ELF-1 (cell line): ENCODE data around the gene MXRA7.
"Not testable (repeated sequence)": the region's sequence is repeated elsewhere in the genome, so short reads cannot be mapped to it uniquely, and the experiment has no call there.

ENCODE experiments used
- DNase-seq: peaks from one replicate; pipeline ENCODE4 v3.0.0-alpha.2; 2016; ENCODE audit warnings: low read depth, low spot score

MXRA7 gene

DNA sequence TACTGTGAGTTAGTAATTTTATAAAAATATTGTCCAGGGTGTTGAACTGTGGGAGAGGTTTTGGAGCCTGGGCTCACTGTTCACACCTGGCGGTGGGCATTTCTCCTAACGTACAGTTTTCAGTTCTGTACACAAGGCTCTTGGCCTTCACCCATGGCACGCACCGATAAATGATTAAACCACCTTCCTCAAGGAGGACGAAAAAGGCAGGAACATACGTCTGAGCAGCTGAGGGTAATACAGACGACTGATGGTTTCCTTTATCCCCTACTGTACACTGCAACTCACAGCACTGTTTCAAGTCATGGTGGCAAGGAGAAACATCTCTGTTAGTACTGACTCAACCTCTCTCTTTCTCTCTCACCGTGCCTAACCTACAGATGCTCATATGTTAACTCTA lies 65.8 kb downstream of the MXRA7 start:
- no peak for DNase-seq

DNA sequence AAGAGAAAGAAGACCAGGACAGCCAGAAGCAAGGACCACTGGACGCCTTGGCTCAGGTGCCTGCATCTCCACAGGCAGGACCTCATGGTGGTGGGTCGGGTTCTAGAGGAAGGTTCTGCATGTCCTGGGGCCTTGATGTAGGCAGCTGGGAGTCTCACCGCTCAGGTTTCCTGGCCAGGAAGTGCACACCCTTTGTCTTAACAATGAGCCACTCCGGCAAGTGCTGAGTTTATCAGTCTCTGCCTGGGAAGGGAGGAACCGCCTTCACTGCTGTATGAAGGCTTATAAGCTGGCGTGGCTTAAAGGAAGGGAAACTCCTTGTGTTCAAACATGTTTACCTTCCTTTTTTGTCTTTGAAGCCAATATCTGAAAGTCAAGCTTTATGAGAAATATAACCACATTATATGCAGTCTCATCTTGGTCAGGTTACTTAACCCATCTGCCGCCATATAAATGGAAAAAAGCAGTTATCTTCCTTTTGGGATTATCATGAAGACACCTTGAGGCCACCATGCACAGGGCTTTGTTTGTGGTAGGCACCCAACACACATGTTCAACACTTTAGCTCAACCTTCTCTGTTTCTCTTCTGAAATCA lies 67.1 kb downstream of the MXRA7 start, which contains the start of gene ST6GALNAC1:
Gene ST6GALNAC1, minus strand, starts transcription at position 205 of the 596 bp plus-strand sequence. Its CDS starts 119 bp downstream, at position 86.
- DNase-seq: no peak

- DNase-seq: no peak
Measured at GRCh38 chr17:76642994-76643393, 67.8 kb downstream of the MXRA7 start.

GRCh38 chr17:76642032-76642561 lies 68.7 kb downstream of the MXRA7 start:
- DNase-seq: no peak

DNA sequence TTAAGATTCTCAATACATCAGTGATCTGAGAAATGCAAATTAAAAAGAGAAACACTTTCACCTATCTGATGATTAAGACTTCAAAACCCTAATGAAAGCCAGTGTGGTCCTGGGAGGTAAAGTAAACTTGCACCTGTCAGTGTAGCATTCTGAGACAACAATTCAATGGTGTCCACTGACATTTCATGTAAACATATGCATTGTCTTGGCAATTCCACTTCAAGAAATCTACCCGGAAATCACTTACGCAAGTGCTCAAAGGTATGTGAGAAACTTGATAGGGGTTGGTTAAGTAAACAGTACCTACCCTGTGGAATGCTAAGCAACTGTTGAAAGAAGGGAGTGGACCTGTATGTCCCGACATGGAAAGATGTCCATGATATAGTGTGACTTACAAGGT lies 69.3 kb downstream of the MXRA7 start:
- no peak for DNase-seq

GRCh38 chr17:76640550-76641380 lies 70.0 kb downstream of the MXRA7 start:
- DNase-seq: no peak

DNA sequence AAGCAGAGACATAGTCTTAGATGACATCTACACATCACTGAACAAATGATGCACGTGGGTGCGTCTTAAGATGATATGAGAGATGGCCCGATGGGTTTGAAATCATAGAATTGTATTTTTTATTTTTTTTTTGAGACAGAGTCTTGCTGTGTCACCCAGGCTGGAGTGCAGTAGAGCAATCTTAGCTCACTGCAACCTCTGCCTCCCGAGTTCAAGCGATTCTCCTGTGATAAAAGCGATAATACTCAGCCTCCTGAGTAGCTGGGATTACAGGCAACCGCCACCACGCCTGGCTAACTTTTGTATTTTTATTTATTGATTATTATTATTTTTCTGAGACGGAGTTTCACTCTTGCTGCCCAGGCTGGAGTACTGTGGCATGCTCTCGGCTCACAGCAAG lies 72.5 kb downstream of the MXRA7 start:
- no peak for DNase-seq

- not testable (repeated sequence) for DNase-seq
Measured at GRCh38 chr17:76636486-76637206, 74.1 kb downstream of the MXRA7 start.

DNA sequence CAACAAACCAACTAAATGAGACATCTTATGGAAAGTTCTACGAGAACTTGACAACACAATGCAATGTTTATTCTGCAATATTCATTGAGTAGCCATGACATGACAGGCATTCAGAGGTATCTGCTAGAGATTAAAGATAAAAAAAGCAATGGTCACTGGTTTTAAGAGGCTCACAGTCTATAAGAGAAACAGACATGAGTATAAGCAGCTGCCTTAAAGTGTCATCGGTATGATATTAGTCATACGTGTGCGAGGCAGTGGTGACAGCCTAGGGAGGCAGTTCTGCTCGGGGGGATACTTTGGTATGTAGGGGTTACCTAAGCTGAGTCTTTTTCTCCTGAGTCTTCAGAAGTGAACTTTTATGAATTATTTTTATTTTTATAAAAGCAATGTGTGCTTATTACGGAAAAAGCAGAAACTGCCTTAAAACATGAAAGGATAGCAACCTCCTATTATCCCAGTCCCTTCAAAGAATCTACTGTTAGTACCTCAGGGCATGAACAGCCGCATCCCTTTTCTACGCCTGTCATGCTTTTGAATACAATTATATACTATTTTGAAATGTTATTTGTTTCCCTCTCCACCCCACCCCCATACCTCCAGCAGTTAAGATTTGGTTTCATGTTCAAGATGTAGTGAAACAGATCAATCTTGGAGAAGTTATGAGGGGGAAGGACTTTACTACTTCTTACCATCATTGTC lies 75.0 kb downstream of the MXRA7 start:
- no peak for DNase-seq

DNA sequence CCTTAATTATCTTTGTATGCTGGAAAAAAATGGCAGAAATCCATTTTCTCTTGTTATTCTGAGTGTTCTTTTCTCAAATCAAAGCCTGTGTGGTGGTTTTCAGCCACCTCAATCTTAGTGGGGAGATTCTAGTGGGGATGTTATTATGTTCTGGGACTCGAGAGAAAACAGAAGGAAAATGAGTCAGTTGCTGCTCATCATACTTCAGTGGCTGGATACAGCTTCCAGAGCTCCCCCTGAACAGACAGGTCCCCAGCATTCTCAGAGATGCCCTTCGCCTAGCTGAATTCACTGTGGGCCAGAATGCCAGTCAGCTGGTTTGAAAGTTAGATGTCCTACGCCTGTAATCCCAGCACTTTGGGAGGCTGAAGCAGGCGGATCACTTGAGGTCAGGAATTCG lies 75.7 kb downstream of the MXRA7 start:
- no peak for DNase-seq

- no peak for DNase-seq
Measured at GRCh38 chr17:76633628-76634328, 77.0 kb downstream of the MXRA7 start.

DNA sequence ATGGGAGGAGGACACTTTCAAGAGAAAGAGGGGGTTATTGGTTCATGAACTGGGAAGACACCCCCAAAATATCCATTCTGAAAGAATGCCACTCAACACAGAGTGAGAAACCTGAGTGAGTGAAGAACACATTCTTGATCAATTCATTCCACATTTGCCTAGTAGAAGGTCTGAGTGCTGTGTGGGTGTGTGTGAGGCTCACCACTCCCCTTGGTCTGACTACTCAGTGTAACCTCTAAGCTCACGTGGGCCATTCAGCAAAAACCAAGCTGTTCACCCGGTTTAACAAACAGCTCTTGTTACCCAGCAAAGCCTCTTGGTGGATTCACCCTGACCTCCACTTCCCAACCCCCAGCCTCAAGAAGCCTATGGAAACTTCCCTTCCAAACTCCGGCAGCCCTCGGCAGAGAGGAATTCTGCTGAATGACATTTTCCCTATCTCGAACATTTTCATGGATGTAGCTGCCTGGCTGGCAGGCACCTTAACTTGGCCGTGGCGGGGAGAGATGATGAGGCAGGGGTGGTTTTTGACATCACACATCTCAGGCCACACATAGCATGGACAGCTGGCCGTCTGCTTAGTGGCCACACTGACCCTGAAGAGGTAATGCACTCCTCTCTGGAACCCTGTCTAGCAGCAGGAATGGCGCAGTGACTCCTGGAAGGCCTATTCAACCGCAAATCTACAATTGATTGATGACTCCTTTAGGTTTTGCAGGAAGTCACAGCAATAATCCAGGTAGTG lies 78.8 kb downstream of the MXRA7 start:
- no peak for DNase-seq

DNA sequence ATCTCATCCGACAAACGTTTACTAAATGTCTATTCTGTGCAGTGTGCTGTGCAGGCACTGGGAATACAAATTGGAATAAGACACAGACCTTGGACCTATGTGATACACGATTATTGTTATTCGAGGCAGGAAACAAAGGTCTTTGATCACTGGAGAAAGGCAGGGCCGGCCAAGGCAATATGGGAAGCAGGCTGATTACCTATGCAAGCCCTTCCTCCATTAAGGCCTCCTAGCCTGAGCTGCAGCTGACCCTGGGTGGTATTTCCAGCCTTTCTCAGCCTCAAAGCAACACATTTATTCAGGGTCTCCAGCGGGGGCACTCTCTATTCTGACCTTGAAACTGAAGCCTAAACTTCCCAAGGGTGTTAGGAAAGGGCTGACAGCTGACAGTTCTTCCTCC lies 80.6 kb downstream of the MXRA7 start:
- no peak for DNase-seq
